ENCODE results near the gene KLHL29.

DNA sequence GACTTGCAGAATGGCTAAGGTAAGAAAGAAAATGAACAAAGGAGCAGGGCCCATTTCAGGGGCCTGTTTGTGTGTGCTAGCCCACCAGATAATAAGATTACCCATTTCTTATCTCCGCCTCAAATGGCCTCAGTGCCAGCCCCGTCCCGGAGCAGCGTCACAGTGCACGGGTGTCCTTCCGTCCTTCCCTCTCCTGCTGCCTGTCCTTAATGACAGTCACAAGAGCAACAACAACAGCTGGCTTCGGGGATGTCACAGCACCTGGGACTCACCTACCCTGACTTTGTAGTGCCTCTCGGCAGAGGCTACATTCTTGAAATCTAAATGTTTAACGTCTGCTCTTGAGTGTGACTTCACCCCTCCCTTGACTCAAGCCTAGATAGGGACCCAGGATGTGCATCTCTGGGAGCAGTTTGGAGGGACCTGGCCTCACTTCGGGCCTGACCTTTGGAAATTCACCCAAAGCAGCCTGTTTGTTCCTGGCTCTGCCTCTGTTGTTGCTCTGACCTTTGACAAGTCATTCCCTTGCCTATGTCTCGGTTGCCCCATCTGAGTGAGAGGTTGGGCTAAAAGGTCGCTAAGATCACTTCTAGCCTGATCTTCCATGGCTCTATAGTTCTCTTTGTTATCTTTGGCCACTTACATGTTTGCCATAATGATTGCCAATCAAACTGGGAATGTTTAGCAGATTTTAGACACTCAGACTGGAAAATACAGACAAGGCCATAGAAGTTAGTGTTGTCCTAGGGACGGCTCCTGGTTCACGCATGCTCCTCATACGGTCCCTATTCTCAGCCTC lies 122.5 kb downstream of the KLHL29 start:
- TF ChIP-seq, protein P1, sequence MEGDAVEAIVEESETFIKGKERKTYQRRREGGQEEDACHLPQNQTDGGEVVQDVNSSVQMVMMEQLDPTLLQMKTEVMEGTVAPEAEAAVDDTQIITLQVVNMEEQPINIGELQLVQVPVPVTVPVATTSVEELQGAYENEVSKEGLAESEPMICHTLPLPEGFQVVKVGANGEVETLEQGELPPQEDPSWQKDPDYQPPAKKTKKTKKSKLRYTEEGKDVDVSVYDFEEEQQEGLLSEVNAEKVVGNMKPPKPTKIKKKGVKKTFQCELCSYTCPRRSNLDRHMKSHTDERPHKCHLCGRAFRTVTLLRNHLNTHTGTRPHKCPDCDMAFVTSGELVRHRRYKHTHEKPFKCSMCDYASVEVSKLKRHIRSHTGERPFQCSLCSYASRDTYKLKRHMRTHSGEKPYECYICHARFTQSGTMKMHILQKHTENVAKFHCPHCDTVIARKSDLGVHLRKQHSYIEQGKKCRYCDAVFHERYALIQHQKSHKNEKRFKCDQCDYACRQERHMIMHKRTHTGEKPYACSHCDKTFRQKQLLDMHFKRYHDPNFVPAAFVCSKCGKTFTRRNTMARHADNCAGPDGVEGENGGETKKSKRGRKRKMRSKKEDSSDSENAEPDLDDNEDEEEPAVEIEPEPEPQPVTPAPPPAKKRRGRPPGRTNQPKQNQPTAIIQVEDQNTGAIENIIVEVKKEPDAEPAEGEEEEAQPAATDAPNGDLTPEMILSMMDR (IDR thresholded peaks at IDR 0.05; ENCODE audit: low read length): no peak
- no peak for TF ChIP-seq EZH2 (optimal IDR thresholded peaks at IDR 0.05; ENCODE audit: low read depth, low read length)
